ENCODE data around the gene IGF2R. TPM values are rescaled to one million over a fixed set of nuclear protein-coding genes. Genes with fewer than 3 reads are reported as not detected.

IGF2R gene
- total and polyA plus RNA-seq, 2 of the 13 experiments (the other 11 are each of a cell fraction or from before 2014, with no cell fraction given) = 38.3 to 70.0 TPM

GRCh38 chr6:160077526-160077925 lies 108.6 kb downstream of the IGF2R start (continued):
- TF ChIP-seq ZSCAN5A (CRISPR knock-in tag; IDR thresholded peaks at IDR 0.05; ENCODE audit: borderline replicate concordance) (no peak), SIX4 (CRISPR knock-in tag; IDR thresholded peaks at IDR 0.05) (no peak), ZBTB3 (CRISPR knock-in tag; IDR thresholded peaks at IDR 0.05; ENCODE audit: borderline replicate concordance, low read depth) (no peak), ZSCAN25 (CRISPR knock-in tag; IDR thresholded peaks at IDR 0.05) (no peak), ARNTL (CRISPR knock-in tag; IDR thresholded peaks at IDR 0.05) (no peak), ZKSCAN5 (CRISPR knock-in tag; IDR thresholded peaks at IDR 0.05) (no peak), ZSCAN21 (CRISPR knock-in tag; IDR thresholded peaks at IDR 0.05; ENCODE audit: borderline replicate concordance) (no peak), ZNF800 (CRISPR knock-in tag; IDR thresholded peaks at IDR 0.05) (no peak), MTA1 (CRISPR knock-in tag; IDR thresholded peaks at IDR 0.05; ENCODE audit: borderline replicate concordance) (no peak), CENPBD1 (CRISPR knock-in tag; IDR thresholded peaks at IDR 0.05; ENCODE audit: borderline replicate concordance, low read depth) (no peak), MYC (CRISPR knock-in tag; IDR thresholded peaks at IDR 0.05; ENCODE audit: borderline replicate concordance) (no peak)

All from HepG2 (cell line).